ENCODE results near the gene GGPS1.
"Not testable (repeated sequence)": the region's sequence is repeated elsewhere in the genome, so short reads cannot be mapped to it uniquely, and the experiment has no call there.

Gene GGPS1

DNA sequence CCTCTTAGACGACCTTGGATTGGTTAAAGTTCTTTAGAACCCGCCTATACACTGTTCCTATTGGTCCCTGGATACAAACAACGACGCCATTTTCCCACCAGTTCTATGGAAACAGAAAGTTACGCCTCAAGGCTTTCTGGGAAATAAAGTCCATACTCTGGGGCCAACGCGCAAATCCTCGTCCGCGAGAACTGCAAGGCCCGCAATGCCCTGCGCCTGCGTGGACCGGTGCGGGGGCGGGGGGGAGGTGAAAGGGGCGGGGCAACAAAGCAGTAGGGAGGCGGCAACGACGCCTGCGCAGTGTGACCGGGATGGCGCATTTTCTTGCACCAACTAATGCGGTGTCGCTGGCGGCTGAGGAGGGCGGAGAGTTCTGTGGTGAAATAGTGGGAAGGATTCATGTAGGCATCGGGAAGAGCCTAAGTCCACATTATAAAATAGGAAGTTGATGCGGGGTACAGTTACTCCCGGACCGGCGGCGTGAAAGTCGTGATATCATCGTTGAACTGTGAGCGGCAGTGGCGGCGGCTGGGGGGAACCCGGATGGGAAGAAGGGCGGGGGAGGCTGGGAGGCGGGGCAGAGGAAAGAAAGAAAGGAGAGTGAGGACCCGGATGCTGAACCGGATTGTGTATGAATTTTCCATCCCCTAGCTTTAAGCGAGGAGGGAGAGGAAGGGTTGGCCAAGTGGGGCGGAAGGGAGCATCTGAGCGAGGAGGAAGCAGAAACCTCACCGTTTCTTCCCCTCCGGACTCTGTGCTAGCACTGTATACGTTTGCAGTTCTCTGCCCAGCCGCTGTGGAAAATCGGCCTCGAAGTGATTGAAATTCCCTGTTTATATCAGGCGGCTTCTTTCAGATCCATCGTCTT lies at the start of gene GGPS1:
TSS of gene GGPS1 (plus strand) at position 300 of the 868 bp plus-strand sequence. CDS start 6,695 bp downstream, outside the sequence.
- peak; percentile 99 for DNase-seq

DNA sequence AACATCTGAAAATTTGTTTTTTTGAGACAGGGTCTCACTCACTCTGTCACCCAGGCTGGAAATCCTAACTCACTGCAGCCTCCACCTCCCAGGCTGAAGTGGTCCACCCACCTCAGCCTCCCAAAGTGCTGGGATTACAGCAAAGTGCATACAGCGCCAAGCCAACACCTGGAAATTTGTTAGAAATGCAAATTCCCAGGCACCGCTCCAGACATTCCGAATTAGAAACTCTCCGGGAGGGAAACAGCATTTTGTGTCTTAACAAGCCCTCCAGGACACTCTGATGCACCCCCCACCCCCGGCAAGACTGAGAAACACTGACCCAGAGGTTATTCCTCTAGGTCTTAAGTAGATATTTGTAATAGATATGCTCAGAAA lies 49.5 kb upstream of the GGPS1 start:
- DNase-seq: no peak

DNA sequence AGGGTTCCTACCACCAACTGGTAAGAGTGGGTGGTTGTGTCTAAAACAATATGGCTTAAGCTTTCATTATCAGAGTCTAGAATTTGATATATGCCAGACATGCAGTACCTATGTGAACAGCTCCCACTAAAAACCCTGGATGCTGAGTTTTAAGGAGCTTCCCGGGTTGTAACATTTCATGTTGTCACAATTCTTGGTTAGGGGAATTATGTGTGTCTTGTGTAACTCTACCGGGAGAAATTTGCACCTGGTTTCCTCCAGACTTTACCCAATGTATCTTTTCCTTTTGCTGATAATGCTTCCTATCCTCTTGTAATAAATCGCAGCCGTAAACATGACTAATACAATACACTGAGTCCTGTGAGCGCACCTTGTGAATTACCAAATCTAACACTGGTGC lies 48.7 kb upstream of the GGPS1 start:
- no peak for DNase-seq

DNA sequence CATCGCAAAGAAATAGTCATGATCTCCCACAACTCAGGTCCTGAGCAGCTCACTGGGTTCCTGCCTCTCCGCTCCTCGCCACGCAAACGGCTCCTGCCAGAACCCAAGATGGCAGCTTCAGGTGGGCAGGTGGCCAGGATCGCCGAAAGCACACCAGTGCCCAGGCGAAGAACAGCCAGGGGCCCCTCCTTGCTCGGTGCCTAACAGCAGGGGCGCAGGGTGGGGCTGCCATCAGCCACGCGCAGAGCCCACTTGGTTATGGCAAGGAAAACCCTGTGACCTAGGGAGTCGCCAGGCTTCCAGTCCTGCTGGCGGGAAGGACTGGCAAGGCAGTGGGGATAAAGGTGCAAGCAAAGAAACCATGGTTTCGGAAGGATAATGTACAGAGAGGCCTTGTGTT lies 47.9 kb upstream of the GGPS1 start:
- DNase-seq: no peak

DNA sequence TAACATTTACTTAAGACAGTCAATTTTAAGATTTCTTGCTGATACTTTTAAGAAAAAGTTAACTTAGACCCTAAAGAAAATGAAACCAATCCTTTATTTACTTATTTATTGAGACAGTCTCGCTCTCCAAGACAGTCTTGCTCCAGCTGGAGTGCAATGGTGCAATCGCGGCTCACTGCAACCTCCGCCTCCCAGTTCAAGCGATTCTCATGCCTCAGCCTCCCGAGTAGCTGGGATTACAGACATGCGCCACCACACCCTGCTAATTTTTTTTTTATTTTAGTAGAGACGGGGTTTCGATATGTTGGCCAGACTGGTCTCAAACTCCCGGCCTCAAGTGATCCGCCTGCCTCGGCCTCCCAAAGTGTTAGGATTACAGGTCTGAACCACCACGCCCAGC lies 44.7 kb upstream of the GGPS1 start:
- not testable (repeated sequence) for DNase-seq

DNA sequence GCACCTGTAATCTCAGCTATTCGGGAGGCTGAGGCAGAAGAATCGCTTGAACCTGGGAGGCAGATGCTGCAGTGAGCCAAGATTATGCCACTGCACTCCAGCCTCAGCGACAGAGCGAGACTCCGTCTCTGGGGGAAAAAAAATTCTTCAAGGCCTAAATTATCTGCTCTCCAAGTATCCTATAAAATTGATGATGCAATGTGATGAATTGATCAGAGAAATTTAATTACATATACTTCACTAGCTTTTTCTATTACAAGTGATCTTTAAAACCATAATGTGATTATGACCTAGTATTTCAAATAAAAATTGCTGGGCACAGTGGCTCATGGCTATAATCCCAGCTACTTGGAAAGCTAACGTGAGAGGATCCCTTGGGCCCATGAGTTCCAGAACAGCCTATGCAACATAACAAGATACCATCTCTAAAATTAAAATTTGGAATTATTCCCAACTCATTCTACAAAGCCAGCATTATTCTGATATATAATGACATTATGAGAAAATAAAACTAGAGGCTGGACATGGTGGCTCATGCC lies 44.1 kb upstream of the GGPS1 start:
- DNase-seq: no peak

DNA sequence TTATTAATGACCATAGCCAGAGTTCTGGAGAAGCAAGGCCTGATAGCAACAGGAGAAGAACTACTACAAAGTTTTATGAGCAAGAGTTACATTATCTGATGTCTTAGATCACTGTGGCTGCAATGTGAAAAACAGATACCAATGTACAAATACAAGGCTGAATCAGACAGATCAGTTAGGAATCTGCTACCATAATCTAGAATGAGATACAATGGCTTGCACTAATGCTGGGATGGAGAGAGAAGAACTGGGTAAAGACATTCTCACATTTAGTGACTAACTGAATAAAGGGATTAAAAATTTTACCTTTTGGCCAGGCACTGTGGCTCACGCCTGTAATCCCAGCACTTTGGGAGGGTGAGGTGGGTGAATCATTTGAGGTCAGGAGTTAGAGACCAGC lies 41.7 kb upstream of the GGPS1 start:
- DNase-seq: no peak

DNA sequence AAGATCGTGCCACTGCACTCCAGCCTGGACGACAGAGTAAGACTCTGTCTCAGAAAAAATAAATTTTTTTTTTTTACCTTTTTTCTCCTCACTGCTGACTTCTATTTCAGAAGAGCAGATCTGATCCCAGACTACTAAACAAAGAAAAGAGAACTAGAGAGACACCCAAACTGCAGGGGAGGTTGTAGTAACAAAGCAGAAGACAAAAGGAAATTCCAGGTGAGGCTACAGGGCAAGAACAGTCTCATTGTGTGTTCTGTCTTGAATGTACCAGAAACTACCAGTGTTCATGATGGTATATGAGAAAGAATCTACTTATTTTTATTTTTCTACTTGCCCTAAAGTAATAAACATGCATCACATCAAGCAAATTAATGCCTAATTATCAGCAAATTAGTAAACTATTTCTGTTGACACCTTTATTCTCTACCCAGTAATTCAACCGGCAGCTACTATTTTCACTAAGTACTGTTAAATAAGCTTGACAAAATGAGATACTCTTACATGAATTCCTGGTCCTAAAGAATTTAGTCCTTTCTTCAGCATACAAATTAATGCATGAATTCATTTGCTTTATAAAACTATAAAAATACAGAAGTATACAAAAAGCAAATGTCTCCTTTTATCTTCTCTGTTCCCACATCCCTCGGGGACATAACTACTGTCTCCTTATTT lies 41.0 kb upstream of the GGPS1 start:
- no peak for DNase-seq

DNA sequence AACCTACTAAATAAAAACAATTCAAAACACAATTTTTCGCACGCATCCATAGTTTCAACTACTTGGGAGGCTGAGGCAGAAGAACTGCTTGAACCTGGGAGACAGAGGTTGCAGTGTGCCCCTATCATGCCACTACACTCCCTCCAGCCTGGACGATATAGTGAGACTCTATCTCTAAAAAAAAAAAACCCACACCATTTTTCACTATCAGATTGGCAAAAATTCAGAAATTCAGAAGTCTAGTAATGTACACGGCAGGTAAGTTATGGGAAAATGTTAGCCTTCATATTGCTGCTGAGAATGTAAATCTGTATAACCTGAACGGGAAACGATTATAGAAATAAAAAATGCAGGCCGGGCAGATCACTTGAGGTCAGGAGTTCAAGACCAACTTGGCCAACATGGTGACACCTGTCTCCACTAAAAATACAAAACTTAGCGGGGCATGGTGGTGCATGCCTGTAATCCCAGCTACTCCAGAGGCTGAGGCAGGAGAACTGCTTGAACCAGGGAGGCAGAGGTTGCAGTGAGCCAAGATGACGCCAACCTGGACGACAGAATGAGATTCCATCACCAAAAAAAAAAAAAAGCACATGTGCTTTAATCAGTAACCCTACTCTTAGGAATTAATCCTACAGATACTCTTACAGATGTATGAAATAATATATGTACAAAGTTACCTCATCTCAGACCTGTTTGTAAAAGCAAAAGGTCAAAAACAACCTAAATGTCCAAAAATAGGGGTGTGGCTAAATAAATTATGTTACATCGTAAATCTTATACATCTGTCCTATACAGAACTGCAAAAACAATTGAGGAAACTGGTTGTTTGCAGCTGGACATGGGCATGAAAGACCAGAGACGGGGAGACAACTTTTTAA lies 38.3 kb upstream of the GGPS1 start:
- DNase-seq: no peak

DNA sequence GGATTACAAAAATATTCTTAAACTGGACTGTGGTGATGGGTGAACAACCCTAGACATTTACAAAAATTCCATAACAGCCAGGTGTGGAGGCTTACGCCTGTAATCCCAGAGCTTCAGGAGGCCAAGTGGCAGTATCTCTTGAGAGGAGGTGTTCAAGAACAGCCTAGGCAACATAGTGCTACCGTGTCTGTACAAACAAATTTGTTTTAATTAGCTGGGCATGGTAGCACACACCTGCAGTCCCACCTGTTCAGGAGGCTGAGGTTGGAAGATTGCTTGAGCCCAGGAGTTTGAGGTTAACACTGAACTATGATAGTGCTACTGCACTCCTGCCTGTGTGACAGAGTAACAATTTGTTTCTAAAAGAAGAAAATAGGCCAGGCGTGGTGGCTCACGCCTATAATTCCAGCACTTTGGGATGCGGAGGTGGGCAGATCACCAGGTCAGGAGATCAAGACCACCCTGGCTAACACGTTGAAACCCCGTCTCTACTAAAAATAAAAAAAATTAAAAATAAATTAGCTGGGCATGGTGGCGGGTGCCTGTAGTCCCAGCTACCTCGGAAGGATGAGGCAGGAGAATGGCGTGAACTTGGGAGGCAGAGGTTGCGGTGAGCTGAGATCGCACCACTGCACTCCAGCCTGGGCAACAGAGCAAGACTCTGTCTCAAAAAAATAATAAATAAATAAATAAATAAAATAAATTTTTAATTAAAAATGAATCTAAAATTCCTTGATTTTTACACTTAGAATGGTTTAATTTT lies 37.4 kb upstream of the GGPS1 start:
- DNase-seq: no peak

DNA sequence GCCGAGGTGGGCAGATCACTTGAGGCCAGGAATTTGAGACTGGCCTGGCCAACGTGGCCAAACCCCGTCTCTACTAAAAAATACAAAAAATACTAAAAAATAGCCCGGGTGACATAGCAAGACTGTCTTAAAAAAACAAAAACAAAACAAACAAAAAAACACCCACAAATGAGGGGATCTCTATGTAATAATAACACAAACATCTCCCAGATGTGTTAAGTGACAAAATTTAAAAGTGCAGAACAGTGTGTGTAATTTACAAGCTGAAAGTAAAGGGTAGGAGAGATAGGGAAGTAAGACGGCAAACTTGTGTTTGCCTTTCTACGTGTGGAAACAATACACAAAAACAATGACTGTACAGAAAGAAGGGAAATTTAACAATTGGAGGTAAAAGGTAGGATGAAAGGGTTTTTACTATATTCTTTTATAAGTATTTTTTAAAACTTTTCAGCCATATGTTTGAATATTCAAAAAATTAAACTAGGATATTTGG lies 36.7 kb upstream of the GGPS1 start:
- no peak for DNase-seq

DNA sequence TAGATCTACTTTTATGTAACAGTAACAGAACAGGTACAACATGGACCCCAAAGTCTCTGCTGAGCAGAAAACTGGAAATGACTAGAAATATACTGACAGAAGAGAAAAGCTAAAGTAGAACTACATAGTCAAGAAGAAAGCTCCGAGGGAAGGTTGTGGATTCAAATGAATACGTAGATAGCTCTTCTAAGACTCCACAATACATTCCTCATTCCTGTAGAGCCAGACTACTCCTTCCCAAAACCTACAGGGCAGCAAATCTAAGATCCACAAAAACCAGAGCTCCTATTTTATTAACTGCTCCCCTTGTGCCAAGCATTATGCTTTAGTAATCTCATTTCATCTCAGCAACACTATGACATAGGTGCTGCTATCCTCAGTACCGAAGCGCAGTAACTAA lies 35.6 kb upstream of the GGPS1 start:
- DNase-seq: no peak

DNA sequence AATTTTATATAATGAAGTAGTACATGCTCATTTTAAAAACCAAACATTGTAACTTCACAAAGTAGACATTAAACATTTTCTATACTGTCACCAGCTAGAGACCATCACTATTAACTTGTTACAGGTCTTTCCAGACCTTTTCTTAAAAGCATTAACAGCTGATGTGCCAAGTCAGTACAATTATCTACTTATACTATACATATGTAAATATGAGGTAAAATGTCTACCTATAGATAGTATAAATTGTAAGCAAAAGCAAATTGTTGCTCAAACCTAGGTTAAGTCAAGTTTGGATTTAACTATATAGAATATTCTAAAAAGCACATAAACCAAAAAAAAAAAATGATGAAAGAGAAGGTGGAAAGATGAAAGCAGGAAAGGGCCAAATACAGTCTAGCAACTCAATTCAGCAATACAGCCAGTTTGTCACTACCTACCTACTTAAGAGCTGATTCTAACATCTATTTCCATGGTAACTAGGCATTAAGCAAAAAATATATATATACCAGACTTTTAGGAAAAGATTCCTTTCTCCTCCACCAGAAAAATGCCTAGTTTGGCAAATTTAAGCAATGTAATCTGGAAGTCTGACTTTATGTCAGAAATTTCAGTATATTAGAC lies 34.9 kb upstream of the GGPS1 start:
- no peak for DNase-seq

DNA sequence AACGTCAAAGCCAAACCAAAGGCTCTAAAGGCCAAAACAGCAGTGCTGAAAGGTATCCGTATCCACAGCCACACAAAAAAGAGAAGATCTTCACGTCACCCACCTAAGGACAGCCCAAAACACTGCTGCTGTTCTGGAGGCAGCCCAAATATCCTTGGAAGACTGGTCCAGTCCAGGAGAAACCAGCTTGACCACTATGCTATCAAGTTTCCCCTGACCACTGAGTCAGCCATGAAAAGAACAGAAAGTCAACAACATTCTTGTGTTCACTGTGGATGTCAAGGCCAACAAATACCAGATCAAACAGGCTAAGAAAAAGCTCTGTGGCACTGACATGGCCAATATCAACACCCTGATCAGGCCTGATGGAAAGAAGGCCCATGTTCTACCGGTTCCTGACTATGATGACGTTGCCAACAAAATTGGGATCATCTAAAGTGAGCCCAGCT lies 32.4 kb upstream of the GGPS1 start:
- no peak for DNase-seq

DNA sequence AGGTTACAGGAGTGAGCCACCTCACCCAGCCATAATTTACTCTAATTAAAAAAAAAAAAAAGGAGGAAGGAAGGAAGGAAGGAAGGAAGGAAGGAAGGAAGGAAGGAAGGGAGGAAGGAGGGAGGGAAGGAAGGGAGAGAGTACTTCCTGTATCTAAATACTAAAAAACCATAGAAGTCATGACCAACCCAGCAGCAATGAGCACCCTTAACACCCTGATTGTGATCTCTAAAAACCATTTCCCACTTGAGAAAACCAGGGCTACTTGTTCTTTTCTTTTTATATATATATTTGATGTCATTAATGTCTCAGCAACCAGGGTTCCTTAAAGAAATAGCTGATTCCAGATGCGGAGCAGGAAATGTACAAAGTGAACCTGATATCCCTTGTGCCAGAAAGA lies 31.6 kb upstream of the GGPS1 start:
- DNase-seq: no peak

DNA sequence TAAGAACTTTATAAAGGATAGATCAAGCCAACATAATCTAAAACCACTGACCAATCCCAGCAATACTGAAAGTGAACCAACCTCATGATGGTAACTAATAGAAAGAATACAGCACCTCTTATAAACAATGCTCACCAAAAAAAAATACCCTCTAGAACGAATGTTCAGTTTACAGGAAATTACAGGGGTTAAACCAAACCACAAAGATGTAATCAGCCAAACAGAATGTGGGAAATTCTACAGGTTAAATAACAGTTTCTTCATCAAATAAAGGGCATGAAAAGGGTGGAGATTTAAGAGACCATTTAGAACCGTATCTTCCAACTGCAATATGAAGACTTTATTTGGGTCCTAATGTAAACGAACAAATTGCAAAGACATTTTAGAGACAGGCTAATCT lies 30.8 kb upstream of the GGPS1 start:
- no peak for DNase-seq

DNA sequence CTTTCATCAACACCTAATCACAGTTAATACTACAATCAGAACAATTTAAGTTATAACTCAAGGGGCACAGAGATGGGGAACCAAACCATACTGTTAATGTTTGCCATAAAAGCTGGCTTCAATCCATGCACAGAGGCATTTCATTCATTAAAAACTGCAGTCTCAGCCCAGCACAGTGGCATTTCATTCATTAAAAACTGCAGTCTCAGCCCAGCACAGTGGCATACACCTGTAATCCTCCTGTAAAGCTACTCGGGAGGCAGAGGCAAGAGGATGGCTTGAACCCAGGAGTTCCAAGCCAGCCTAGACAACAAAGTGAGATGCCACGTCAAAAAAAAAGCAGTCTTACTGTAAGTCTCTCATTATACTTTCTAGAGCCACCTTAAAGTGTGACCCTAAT lies 29.6 kb upstream of the GGPS1 start:
- no peak for DNase-seq

DNA sequence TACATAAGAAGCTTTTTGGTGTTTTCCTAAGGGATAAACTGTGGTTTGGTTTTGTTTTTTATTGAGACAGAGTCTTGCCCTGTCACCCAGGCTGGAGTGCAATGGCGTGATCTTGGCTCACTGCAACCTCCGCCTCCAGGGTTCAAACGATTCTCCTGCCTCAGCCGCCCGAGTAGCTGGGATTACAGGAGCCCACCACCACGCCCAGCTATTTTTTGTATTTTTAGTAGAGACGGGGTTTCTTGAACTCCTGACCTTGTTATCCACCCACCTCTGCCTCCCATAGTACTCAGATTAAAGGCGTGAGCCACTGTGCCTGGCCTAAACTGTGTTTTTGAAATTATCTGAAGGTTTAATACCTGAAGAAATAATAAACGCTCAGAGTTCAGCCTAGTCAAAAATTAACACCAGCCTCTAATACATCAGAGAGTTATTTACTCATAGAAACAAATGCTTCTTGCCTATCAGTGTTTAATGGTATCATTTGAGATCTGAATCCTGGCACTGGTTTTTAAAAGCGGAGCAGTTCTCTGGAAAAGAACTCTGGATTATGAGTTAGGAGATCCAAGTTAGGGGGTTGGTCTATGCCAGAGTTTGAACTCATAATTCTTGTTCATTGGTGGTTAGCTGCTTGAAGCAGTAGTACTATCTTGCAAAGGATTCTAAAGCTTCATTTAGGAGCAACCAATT lies 29.1 kb upstream of the GGPS1 start:
- no peak for DNase-seq

DNA sequence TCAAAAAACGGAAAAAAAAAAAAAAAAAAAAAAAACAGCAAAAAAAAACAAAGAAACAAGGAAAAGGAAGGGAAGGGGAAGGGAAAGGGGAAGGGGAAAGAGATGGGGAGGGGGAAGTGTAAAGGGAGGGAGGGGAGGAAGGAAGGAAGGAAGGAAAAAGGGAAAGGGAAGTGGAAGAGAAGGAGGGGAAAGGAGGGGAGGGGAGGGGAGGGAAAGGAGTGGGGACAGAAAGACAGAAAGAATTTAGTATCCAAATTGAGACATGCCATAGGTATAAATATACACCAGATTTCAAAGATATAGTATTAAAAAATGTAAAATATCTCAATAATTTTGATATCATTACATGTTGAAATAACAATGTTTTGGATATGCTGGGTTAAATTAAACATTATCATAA lies 26.2 kb upstream of the GGPS1 start:
- no peak for DNase-seq

DNA sequence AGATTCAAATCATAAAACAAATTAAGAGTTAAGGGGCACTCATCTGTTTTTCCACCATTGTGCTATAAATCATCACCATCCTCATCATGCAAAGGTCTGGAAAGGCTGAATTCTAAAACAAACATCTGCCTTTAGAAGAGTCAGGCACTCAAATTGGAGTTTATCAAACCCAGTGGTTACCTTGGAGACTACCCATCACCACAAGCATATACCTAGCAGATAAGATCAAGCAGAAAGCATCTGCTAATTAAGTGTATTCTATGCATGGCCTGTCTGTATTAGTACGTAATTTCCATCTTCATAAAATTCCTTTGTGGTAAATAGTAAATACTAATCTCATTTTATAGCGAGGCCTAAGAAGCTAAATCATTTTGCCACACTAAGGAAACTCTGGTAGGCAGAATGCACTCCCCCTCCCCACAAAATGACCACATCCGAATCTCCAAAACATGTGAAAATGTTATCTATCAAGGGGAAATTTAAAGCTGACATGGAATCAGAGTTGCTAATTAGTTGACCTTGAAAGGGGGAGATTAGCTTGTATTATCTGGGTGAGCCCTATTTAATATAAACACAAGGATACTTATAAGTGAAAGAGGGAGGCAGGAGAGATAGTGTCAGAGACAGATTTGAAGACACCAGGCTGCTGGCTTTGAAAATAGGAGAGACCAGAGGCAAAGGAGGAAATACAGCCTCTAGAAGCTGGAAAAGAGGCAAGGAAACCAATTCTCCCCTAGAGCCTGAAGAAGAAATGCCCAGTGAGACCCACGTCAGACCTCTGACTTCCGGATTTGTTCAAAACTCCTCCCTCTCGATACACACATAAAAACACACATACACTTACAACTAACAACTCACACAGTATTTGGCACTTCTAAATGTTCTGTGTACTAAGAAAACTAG lies 23.6 kb upstream of the GGPS1 start:
- no peak for DNase-seq

Measured in NCI-H1694 (cell line).